ENCODE results near the gene NFE2L2.

DNA sequence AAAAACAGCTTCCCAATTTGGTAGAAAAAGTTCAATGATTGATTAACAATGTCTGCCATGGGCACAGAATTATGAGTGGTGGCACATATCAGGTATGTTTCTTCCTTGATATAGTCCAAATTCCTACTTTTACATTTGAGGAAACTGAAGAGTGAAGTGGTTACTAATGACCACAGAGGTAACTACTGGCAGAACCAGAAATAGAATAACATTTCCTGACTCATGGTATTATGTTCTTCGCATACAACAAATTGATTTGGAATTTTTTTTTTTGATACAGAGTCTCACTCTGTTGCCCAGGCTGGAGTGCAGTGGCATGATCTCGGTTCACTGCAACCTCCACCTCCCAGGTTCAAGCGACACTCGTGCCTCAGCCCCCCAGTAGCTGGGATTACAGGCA, 6.0 kb upstream of the NFE2L2 start:
- TF ChIP-seq, protein P1, sequence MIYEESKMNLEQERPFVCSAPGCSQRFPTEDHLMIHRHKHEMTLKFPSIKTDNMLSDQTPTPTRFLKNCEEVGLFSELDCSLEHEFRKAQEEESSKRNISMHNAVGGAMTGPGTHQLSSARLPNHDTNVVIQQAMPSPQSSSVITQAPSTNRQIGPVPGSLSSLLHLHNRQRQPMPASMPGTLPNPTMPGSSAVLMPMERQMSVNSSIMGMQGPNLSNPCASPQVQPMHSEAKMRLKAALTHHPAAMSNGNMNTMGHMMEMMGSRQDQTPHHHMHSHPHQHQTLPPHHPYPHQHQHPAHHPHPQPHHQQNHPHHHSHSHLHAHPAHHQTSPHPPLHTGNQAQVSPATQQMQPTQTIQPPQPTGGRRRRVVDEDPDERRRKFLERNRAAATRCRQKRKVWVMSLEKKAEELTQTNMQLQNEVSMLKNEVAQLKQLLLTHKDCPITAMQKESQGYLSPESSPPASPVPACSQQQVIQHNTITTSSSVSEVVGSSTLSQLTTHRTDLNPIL (CRISPR knock-in tag; IDR thresholded peaks at IDR 0.05; ENCODE audit: low read depth), result no peak
- no peak for TF ChIP-seq TCF4 (CRISPR knock-in tag; IDR thresholded peaks at IDR 0.05; ENCODE audit: borderline replicate concordance)
- no peak for TF ChIP-seq GLIS3 (CRISPR knock-in tag; IDR thresholded peaks at IDR 0.05)
- TF ChIP-seq, protein P2, sequence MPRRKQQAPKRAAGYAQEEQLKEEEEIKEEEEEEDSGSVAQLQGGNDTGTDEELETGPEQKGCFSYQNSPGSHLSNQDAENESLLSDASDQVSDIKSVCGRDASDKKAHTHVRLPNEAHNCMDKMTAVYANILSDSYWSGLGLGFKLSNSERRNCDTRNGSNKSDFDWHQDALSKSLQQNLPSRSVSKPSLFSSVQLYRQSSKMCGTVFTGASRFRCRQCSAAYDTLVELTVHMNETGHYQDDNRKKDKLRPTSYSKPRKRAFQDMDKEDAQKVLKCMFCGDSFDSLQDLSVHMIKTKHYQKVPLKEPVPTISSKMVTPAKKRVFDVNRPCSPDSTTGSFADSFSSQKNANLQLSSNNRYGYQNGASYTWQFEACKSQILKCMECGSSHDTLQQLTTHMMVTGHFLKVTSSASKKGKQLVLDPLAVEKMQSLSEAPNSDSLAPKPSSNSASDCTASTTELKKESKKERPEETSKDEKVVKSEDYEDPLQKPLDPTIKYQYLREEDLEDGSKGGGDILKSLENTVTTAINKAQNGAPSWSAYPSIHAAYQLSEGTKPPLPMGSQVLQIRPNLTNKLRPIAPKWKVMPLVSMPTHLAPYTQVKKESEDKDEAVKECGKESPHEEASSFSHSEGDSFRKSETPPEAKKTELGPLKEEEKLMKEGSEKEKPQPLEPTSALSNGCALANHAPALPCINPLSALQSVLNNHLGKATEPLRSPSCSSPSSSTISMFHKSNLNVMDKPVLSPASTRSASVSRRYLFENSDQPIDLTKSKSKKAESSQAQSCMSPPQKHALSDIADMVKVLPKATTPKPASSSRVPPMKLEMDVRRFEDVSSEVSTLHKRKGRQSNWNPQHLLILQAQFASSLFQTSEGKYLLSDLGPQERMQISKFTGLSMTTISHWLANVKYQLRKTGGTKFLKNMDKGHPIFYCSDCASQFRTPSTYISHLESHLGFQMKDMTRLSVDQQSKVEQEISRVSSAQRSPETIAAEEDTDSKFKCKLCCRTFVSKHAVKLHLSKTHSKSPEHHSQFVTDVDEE (CRISPR knock-in tag; IDR thresholded peaks at IDR 0.05), result no peak
- no peak for TF ChIP-seq RARB (CRISPR knock-in tag; IDR thresholded peaks at IDR 0.05)
- no peak for TF ChIP-seq ESRRG (CRISPR knock-in tag; IDR thresholded peaks at IDR 0.05)
- TF ChIP-seq, protein P3, sequence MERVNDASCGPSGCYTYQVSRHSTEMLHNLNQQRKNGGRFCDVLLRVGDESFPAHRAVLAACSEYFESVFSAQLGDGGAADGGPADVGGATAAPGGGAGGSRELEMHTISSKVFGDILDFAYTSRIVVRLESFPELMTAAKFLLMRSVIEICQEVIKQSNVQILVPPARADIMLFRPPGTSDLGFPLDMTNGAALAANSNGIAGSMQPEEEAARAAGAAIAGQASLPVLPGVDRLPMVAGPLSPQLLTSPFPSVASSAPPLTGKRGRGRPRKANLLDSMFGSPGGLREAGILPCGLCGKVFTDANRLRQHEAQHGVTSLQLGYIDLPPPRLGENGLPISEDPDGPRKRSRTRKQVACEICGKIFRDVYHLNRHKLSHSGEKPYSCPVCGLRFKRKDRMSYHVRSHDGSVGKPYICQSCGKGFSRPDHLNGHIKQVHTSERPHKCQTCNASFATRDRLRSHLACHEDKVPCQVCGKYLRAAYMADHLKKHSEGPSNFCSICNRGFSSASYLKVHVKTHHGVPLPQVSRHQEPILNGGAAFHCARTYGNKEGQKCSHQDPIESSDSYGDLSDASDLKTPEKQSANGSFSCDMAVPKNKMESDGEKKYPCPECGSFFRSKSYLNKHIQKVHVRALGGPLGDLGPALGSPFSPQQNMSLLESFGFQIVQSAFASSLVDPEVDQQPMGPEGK (CRISPR knock-in tag; IDR thresholded peaks at IDR 0.05; ENCODE audit: borderline replicate concordance), result no peak
- TF ChIP-seq OSR1 (CRISPR knock-in tag; IDR thresholded peaks at IDR 0.05), result no peak
- TF ChIP-seq ISL1 (CRISPR knock-in tag; IDR thresholded peaks at IDR 0.05), result no peak
- no peak for TF ChIP-seq CSDC2 (CRISPR knock-in tag; IDR thresholded peaks at IDR 0.05)
- TF ChIP-seq ZNF8 (CRISPR knock-in tag; IDR thresholded peaks at IDR 0.05), result no peak
- TF ChIP-seq, protein P4, sequence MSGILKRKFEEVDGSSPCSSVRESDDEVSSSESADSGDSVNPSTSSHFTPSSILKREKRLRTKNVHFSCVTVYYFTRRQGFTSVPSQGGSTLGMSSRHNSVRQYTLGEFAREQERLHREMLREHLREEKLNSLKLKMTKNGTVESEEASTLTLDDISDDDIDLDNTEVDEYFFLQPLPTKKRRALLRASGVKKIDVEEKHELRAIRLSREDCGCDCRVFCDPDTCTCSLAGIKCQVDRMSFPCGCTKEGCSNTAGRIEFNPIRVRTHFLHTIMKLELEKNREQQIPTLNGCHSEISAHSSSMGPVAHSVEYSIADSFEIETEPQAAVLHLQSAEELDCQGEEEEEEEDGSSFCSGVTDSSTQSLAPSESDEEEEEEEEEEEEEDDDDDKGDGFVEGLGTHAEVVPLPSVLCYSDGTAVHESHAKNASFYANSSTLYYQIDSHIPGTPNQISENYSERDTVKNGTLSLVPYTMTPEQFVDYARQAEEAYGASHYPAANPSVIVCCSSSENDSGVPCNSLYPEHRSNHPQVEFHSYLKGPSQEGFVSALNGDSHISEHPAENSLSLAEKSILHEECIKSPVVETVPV (CRISPR knock-in tag; IDR thresholded peaks at IDR 0.05), result no peak
- no peak for TF ChIP-seq ZFP3 (CRISPR knock-in tag; IDR thresholded peaks at IDR 0.05)

Measured in SK-N-SH treated with all-trans-retinoic acid at 6 μM for 48 hours (cell line).